ENCODE measurements around the gene PRKCB.

Gene PRKCB

DNA sequence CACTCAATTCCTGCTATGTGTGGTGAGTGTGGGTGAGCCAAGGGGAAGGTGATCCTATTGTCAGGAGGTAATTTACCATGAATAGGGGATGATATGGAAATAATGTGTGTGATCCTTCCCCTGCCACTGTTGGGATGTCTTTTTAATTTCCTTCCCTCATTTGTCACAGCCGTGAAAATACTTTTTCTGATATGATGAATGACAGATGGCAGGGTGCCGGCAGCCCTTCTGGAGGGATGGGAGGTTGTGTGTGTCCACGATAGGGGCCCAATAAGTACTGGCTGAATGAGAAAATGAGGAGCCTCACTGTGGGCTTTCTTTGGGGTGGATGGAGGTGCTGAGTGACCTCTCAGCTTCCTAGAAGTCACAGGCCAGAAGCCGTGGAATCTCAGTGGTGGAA, 109.5 kb downstream of the PRKCB start:
- DNase-seq, result no peak

DNA sequence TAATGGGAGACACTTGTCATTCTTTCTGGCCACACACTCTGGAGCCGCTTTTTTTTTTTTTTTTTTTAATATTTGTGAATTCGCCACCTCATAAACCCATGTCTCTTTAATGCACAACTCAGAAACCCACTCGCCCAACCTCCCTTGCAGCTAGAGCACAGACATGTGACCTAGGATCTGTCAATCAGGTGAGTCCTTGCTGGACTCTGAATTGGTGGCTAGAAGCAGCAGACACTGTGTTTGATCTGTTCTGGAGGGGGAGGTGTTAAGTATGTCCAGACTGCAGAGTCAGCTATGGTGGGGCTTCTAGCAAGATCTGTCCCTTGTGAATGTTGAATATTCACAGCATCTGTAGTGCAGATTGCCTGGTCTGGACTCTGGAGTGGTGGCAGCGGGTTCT, 112.1 kb downstream of the PRKCB start:
- DNase-seq, result no peak

DNA sequence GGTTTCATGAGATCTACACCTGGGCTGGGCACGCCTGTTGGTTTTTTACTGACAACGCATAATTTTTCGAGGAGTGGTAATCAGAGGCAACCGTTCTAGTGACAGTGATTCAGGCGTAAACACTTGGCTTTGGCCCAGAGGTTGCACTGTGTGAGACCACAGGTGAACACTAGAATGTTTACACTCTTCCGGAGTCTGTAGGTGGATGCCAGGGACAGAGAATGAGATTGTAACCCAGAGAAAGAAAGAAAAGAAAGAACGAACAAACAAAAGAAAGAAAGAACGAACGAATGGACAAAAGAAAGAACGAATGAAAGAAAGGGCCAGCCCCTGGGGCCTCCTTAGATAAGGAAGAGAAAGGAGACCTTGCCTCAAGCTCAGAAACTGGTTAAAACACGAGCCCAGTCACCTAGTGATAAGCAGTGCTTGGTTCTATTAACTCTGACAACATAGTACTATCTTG, 113.2 kb downstream of the PRKCB start:
- DNase-seq, result no peak

DNA sequence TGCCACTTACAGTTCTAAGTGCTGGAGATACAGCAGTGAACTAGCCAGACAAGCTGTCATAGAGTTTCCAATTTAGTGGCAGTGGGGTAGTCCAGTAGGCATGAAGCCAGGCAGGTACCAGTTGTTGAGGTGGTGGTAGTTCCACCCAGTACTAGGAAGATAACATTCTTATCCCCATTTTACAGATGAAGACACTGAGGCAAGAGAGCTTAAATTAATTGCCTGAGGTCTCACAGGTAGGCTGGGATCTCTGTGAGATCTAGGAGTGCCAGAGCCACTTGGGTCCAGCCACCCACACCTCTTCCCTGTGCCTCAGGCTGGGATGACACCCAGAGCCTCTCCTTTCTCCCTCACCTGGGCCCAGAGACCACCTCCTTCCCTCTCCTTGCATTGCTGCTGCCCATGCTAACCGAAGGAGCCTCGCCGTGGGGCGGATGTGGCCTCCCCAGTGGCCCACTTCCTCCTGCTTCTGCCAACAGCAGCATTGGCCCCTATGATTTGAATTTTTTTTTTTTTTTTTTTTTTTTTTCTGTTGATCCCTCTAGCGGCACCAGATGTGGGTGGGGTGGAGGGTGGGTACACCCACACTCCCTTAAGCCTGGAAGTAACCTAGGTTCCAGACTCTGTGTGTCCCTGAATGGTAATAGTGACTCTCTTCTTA, 114.0 kb downstream of the PRKCB start:
- DNase-seq, result no peak

DNA sequence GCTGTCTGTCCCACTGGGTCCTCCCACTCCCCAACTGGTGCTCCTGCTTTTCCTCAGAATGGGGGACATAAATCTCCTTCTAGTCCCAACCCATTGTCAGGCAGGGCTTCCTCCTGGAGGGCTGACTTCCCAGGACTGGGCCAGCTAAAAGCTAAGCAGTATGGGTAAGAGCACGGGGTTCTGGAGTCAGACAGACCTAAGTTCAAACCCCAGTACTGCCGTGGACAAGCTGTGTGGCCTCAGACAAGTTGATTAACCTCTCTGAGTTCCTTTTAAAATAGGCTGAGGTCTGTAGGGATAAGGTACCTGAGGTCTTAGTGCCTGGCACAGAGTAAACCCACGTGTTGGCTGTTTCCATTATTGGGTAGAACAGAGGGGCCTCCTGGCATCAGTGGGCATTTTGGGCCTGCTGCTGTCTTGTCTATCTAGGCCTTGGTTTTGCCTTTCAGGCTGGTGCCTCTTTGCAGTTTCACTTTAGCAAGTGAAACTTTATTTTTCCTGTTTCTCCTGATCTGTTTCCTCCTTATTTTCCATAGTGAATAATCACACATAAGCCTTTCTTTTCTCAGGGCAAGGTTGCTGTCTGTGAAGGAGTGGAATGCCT, 114.6 kb downstream of the PRKCB start:
- DNase-seq, result no peak

DNA sequence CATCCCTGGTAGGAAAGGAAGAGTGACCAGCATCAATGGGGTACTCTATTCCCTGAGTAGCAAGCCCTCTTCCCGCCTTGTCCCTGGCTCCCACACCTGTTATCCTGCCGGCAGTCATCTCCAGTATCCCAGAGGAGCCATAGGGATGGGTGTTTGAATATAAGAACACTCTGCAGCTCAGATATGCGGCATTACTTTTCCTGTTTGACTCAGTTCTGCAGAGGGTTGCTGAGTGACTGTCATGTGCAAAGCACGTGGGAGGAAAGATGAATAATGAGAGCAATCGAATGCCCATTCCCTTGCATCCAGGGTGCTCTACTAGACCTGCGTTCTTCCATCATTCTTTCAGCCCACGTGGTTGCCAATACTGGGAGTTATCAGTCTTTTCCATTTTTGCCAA, 115.1 kb downstream of the PRKCB start:
- no peak for DNase-seq

DNA sequence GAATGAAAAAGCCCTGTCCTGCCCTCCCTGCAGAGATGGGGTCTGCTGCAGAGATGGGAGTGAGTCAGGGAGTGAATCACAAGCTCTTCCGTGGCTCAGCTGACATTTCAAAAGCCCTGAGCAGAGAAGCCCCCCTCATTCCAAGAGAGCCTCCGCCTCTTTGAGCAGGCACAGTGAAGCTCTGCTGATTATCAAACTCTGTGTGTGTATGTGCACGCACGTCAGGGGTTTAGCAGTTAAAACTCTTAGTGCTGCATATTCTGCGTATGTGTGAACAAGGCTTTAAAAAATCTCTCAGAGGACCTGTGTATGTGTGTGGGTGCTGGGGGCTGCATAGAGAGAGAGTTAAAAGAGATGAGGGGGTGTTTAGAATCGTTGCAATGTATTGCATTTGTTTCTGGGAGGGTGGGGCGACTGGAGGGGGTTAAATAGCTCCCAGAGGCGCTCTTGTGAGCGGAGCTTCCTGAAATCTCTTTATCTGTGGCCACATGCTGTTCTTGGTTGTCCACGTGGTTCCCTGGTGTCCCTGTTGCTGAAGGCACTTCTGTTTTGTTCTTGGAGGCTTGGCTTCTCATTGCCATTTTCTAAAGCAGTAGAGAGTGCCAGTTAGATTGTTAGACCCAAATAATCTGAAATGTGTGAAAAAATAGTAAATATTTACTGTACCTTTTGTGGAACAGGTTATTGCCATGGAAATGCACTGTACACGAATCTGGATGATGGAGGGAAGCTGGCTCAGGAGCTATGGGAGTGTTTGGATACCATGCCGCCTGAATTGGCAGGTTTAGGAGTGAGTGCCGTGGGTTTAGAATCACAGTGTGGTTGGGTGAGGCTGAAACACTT, 116.6 kb downstream of the PRKCB start:
- no peak for DNase-seq

DNA sequence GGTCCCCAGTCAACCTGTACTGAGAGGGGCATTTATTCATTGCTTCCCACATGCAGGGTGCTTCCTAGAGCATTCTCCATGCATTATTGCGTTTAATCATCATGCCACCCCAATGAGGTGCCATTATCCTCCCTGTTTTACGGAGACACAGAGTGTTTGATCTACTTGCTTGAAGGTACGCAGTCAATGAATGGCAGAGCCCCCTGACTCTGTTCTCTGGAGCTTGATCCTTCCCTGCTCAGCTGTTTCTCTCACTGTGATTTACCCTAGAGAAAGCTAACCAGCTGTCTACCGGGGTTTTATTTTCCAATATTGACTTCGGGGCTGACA, 117.2 kb downstream of the PRKCB start:
- no peak for DNase-seq

DNA sequence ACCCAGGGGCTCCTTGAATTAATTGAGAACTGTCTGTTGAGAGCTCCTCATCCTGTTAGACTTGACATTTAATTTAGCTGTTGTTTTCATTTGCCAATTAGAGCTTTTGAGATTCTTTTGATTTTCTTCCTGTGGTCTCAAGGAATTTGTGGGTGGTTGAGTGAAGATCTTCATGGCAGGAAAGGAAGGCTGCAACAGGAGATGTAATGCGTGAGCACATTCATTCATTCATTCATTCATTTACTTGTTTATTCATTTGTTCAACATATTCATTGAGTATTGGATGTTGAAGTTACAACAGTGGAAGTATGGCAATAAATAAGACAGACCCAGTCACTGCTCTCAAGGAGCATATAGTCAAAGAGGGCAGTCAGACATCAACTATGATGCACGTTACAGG, 117.7 kb downstream of the PRKCB start:
- DNase-seq, result no peak

DNA sequence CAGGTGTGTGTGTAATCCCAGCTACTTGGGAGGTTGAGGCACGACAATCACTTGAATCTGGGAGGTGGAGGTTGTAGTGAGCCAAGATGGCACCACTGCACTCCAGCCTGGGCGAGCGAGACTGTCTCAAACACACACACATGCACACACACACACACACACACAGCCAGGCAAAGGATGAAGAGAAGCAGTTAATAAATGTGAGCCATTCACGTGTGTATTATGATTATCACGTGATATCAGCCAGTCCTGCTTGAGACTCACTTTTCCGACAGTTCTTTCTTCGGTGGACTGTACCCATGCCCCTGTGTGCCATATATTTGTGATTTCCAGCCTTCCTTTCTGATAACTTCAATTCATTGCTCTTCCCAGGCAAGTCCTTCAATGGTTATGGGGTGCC, 119.3 kb downstream of the PRKCB start:
- DNase-seq, result no peak

DNA sequence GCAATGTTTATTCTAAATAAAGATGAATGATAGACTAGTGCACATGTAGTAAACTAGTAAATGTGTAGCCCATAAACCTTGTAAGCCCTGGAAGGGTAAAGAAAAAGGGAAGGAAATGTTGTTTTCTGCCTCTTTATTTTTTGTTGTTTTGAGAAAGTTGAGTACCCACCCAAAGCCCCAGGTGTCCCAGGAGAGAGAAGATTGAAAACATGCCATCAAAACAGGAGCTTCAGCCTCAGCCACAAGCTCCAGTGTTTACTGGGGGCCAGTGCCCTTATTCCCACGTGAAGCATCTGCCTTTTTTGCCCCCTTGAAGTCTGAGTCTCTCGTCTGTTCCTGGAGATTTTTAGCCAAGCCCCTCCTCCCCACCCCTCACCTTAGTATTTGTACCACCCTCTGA, 121.5 kb downstream of the PRKCB start:
- no peak for DNase-seq

DNA sequence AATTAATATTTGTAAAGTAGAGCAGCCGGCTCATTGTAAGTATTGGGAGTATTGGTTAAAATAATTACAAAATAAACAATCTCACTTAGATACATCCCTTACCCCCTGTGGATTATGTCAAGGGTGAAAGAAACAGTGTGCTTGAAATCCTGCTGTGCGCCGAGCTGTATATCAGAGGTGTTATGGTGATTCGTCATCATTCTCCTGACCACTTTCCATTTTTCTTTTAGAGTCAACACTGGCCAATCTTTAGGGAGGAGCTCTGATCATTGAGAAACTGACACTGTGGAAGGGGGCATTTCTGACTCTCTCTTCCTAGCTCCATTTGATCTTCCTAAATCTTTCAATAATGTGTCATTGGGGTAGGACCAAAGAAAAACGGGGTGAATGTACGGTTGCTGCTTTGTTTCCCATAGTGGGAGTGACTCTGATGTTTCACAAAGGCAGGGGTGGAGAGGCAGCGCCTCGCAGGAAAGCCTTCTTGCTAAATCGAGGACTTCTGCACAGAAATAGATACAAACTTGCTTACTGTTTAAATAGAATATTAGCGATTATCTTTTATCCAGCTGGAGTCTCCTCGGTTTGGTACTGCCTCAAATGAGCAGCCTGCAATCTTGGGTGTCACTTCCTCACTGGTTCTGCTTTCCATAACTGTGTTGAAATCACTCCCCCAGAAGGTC, 123.4 kb downstream of the PRKCB start:
- DNase-seq, result no peak

DNA sequence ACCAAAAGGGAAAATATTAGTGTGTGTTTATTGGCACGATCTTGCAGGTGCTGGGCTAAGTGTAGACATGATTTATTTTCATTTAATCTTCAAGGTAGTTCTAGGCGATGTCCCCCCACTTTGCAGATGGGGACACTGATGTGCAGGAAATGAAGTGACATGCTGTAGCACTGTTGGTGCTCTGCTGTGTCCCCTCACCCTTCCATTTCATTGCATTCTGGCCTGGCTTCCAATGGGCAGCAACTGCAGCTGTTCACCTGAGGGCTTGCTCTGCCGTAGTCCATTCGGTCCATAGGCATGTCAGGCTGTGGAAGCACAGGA, 123.9 kb downstream of the PRKCB start:
- DNase-seq, result no peak

DNA sequence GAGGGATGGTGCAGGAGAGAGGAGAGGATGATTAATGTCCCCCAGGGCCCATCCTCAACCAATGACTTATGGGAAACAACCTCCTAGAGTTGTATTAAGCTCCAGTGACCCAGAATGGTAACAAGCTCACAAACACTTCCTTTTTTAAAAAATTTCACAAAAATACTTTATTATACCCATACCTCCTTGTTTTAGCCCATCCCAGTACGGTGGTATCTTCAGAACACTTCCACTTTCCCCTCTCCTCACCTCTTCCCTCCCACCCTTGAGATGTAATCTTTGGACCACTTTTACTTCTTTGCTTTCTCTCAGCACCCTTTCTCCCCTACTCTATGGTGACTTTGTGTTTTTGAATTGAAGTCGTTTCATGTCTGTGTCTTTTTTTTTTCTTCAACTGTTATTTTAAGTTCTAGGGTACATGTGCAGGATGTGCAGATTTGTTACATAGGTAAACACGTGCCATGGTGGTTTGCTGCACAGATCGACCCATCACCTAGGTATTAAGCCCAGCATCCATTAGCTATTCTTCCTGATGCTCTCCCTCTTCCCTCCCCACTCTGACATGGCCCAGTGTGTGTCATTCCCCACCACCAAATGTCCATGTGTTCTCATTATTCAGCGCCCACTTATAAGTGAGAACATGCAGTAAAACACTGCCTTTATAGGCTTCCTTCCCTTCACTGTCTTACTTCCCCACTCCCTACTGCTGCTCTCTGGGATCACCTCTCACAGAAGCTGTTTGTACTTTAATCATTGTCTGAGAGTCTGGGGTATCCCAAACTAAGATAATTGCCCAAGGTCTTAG, 124.5 kb downstream of the PRKCB start:
- DNase-seq, result no peak

DNA sequence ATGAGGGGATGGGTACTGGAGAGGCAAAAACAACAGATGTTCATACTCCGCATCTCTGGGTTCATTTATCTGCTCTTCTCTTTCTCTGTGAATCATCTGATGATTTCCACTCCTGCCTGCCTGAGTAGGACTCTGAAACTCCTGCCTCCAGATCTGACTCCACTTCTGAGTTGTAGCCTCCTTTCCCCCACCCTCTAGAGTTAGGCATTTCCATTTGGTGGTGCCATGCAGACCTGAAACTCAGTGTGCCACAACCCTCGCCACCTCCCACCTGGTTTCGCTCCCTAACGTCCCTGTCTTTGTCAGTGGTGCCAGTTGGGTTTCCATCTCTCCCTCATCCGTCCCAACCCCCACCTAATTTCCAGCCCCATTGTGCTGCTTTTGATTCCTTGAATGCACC, 126.2 kb downstream of the PRKCB start:
- DNase-seq, result no peak

DNA sequence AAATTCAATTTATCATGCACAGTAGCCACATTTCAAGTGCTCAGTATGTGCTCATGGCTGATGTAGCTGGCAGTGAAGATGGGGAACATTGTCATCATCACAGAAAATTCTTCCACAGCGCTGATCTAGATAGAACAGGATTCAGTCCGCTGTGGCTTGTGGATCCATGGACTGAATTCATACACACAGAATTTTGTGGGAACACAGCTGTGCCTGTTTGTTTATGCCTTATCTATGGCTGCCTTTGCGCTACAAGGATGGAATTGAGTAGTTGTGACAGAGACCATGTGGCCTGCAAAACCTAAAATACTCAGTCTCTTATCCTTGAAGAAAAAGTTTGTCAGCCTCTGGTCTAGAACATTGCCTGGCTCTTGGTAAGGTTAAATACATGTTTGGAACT, 128.4 kb downstream of the PRKCB start:
- no peak for DNase-seq

DNA sequence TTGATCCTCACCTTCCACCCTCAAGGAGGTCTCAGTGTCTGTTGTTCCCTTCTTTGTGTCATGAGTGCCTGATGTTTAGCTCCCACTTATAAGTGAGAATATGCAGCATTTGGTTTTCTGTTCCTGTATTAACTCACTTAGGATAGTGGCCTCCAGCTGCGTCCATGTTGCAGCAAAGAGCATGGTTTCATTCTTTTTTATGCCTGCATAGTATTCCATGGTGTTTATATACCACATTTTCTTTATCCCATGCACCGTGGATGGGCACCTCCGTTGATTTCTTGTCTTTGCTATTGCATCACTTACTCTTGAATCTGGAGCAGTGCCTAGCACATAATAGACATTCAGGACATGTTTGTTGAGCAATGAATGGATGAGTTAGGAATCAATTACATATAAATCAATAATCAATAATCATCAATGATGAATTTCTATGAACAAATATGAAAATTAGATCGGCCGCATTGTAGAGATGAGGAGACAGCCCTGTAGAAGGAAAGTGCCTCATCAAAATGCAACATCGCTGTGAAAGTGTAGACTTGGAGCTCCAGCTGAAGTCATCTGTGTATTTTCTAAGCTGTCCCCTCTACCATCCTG, 129.5 kb downstream of the PRKCB start:
- DNase-seq, result no peak

DNA sequence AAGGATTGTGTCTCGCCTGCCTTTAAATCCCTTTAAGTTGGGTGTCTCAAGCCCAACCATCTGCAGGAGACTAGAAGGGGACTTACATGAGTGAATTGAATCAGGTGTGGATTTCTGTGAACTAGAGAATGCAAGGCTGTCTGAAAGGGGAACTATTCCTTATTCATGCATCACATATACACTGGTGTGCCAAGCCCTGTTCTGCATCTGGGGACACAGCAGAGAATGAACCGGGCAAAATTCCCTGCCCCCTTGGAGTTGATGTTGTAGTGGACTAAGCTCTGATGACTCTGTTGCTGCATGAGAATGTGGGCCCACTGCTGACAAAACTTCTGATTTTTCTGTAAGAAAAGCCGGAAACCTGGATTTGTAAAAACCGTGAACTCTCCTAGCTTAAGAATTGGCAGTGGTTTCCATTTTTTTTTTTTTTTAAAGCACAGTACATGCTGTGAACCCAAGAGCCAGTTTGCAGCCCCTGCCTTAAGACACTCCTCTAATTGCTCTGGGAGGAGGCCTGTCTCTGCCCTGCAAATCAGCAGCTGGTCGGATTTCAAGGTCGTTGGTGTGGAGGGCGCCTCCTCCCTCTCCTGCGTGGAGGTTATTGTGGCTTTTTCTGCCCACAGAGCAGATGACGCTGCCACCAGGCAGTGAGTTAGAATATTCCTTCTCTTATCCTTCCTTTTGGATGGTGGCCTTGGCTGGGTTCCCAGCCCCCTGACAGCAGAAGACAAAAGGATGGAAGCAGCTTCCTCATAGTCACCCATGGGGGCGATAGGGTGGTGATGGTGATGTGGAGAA, 131.0 kb downstream of the PRKCB start:
- DNase-seq, result no peak

DNA sequence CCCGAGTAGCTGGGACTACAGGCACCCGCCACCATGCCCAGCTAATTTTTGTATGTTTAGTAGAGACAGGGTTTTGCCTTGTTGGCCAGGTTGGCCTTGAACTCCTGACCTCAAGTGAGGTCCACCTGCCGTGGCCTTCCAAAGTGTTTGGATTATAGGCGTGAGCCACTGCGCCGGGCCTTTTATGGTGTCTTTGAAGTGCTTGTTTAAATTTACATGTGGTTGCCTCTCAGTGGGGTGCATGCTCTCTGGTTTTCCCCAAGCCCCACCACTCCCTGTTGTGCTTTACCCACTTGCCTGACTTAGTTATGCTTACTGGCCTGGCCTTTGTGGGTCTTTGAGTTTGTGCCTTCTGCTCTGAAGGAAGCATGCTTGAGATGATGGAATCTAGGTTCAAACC, 132.0 kb downstream of the PRKCB start:
- DNase-seq, result no peak

DNA sequence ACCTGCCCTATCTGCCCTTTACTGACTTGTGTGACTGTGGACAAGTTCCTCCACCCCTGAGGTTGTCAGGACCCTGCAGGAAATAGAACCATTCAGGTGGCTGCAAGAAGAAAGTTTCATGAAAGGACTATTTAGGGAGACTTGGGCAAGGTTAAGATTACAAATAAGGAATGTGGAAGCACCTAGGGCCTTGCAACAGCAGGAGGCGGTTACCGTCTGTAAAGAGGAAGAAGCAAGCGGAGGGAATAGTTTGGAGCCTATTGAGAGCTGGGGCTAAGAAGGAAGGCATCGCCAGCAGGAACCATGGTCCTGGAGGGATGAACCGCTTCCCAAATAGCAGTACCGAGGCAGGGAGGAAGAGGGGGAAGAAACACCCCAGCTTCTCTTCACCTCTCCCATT, 132.4 kb downstream of the PRKCB start:
- no peak for DNase-seq

DNA sequence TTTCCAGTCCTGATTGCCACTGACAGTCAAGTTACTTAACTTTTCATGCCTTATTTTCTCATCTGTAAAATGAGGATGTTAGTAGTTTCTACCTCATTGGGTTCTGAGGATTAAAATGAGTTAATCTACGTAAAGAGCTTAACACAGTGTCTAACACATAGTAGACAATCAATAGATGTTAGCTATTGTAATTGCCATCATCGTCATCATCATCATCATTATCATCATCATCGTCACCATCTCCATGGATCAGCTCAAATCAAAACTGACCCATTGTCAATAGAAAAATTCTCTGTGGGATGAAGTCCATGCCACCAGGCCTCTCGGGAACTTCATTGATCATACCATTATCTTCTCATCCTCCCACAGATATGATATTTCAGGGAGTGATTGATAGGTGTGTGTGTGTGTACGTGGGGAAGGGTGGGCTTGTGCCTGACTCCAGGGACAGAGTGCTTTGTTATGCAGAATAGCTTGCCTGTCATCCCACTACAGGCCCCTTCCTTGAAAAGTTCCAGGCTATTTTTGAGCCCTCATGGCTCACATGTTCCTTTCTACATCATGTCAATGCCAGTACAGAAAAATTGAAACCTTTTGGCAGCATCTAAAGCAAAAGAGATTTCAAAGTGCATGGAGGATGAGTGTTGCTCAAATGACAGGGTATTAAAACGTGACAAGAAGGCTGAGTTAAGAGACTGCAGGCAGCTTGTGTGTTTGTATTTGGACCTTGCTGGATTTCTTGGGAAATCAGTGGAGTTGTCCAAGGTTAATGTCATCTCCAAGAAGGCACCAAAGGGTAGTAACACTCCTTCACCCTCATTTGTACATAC, 133.9 kb downstream of the PRKCB start:
- DNase-seq, result no peak
